K562 (cell line): Measurements from ENCODE around the gene WSCD2. TPM values are rescaled to one million over a fixed set of nuclear protein-coding genes. Genes with fewer than 3 reads are reported as not detected.

Source experiments
- ATAC-seq: fragments of 200-7000 bp; cut with Tn5 transposase; 3 replicates; pipeline ENCODE4 v1.9.1; 2020; ENCODE audit warnings: moderate library complexity
- BruUV-seq: library from RNA; stranded (reverse); fragments of 400-500 nt; replicated peaks from 2 replicates; lab custom pipeline; 2021; lab: Mats Ljungman, UMichigan
- CTCF ChIA-PET: fragments of 300-600 bp; formaldehyde crosslinking; extraction: SDS; loops from one replicate; lab custom pipeline; 2021; ENCODE audit warnings: low intra/inter-chr PET ratio; lab: Yijun Ruan, JAX
- POLR2A ChIA-PET: fragments of 300-600, 350-650 bp; sonication (Branson Sonifier 250); formaldehyde crosslinking; extraction: SDS; loops from one replicate; lab custom pipeline; 2021; ENCODE audit warnings: antibody characterized with exemption, inconsistent platforms; lab: Yijun Ruan, JAX
- DNase-seq, 4 experiments: peaks; one replicate each; pipeline versions ENCODE4 v3.0.0 to v3.0.0-alpha.2; 2011 to 2018; ENCODE audit warnings: low spot score in 3 of 4, mixed read lengths in 3 of 4; ENCODE audit errors: extremely low read depth in 1 of 4
- FAIRE-seq: peaks from 2 replicates; lab custom pipeline; 2011; peaks lifted over from hg19 to GRCh38; lab: Jason Lieb, UNC
- H2AFZ ChIP-seq: 2 replicates; pipeline ENCODE4 v1.6.0; 2011; ENCODE audit warnings: low read depth, low read length, control low read depth, inconsistent platforms
- H3K27ac ChIP-seq: fragments of 200-600 bp; 3 replicates; pipeline ENCODE4 v1.8.0; 2011; ENCODE audit warnings: low read depth, mild to moderate bottlenecking, control low read depth, inconsistent platforms, low read length, moderate library complexity, mixed read lengths; ENCODE audit errors: extremely low read depth
- H3K27me3 ChIP-seq, 2 experiments: fragments of 300-600 bp in 1 of 2; 2 replicates in 1 of 2; 3 replicates in 1 of 2; pipeline versions ENCODE4 v1.6.0 to v1.8.0; 2011; ENCODE audit warnings: inconsistent platforms in 2 of 2, low read length in 2 of 2, mild to moderate bottlenecking in 1 of 2, mixed read lengths in 1 of 2, moderate library complexity in 1 of 2; ENCODE audit not compliant: control insufficient read depth in 2 of 2, insufficient read depth in 2 of 2
- H3K36me3 ChIP-seq: fragments of 300-600 bp; 3 replicates; pipeline ENCODE4 v1.8.0; 2011; ENCODE audit warnings: mild to moderate bottlenecking, low read length, inconsistent platforms; ENCODE audit not compliant: control insufficient read depth, insufficient read depth
- H3K4me1 ChIP-seq, 2 experiments: fragments of 200-600 bp in 1 of 2; replicated peaks in 1 of 2; 2 replicates in 1 of 2; 3 replicates in 1 of 2; pipeline versions ENCODE4 v1.5.1 to v1.8.0; 2011; ENCODE audit warnings: inconsistent platforms in 2 of 2, low read length in 2 of 2, mild to moderate bottlenecking in 1 of 2, mixed read lengths in 1 of 2, moderate library complexity in 1 of 2; ENCODE audit not compliant: control insufficient read depth in 2 of 2, insufficient read depth in 2 of 2
- H3K4me2 ChIP-seq: 2 replicates; pipeline ENCODE4 v1.6.1; 2011; ENCODE audit warnings: low read length, control low read depth, inconsistent platforms, mixed read lengths; ENCODE audit not compliant: insufficient read depth
- H3K4me3 ChIP-seq: fragments of 200-600 bp; sonication (generic), shearing (Covaris generic); 2 replicates; pipeline ENCODE4 v1.5.1; 2016; ENCODE audit warnings: control low read depth, inconsistent platforms
- H3K79me2 ChIP-seq: fragments of 200-600 bp; 3 replicates; pipeline ENCODE4 v1.8.0; 2011; ENCODE audit warnings: low read length, inconsistent platforms; ENCODE audit not compliant: control insufficient read depth, insufficient read depth
- H3K9ac ChIP-seq, 2 experiments: 2 replicates each; pipeline versions ENCODE4 v1.6.0 to v1.6.1; 2011; ENCODE audit warnings: low read depth in 2 of 2, low read length in 2 of 2, control low read depth in 1 of 2, inconsistent platforms in 1 of 2, mild to moderate bottlenecking in 1 of 2, mixed read lengths in 1 of 2; ENCODE audit not compliant: insufficient read depth in 1 of 2
- H3K9me1 ChIP-seq: one replicate; pipeline ENCODE4 v1.6.0; 2011; ENCODE audit warnings: inconsistent platforms, mild to moderate bottlenecking, low read length, moderate library complexity; ENCODE audit not compliant: control insufficient read depth, insufficient read depth
- H3K9me3 ChIP-seq: replicated peaks from 2 replicates; pipeline ENCODE4 v1.5.1; 2011; ENCODE audit warnings: low read depth, low read length, inconsistent platforms; ENCODE audit not compliant: control insufficient read depth, insufficient read depth
- H4K20me1 ChIP-seq: replicated peaks from 2 replicates; pipeline ENCODE4 v1.6.1; 2011; ENCODE audit warnings: low read length, inconsistent platforms, mixed read lengths; ENCODE audit not compliant: control insufficient read depth, insufficient read depth
- ATF7 ChIP-seq: fragments of 450-650 bp; IDR thresholded peaks from 2 replicates; pipeline ENCODE4 v1.7.1; 2014; ENCODE audit warnings: mild to moderate bottlenecking, moderate library complexity
- DDX20 ChIP-seq: fragments of 450-650 bp; IDR thresholded peaks from 2 replicates; pipeline ENCODE4 v1.6.1; 2016; ENCODE audit warnings: missing genetic modification characterization, low read depth, mild to moderate bottlenecking, missing compliant biosample characterization, moderate library complexity
- ELK1 ChIP-seq: sonication (generic); formaldehyde crosslinking; IDR thresholded peaks from 2 replicates; pipeline ENCODE4 v1.8.1; 2022; ENCODE audit warnings: missing genetic modification reagents
- HCFC1 ChIP-seq: IDR thresholded peaks from 2 replicates; pipeline ENCODE4 v1.6.1; 2012; ENCODE audit warnings: low read depth, low read length, improper control_type of control experiment
- HMG20A ChIP-seq: fragments of 450-650 bp; formaldehyde crosslinking; conservative IDR thresholded peaks from 2 replicates; pipeline ENCODE4 v1.4.0; 2020; ENCODE audit warnings: mild to moderate bottlenecking, mixed read lengths
- MAFG ChIP-seq: fragments of 450-650 bp; conservative IDR thresholded peaks from 2 replicates; pipeline ENCODE4 v1.6.1; 2016; ENCODE audit warnings: missing genetic modification characterization, missing compliant biosample characterization
- MED1 ChIP-seq: sonication (generic); formaldehyde crosslinking; IDR thresholded peaks from 2 replicates; pipeline ENCODE4 v1.8.1; 2023; ENCODE audit warnings: missing genetic modification reagents, borderline replicate concordance
- RAD21 ChIP-seq, 2 experiments: fragments of 250-450 bp in 1 of 2; fragments of 450-650 bp in 1 of 2; sonication (Bioruptor Pico) in 1 of 2; formaldehyde crosslinking in 1 of 2; IDR thresholded peaks in 1 of 2; conservative IDR thresholded peaks in 1 of 2; 2 replicates each; pipeline versions ENCODE4 v1.4.0 to v1.8.0; 2020 to 2022; ENCODE audit warnings: mild to moderate bottlenecking in 2 of 2, moderate library complexity in 1 of 2
- VEZF1 ChIP-seq: fragments of 200-800 bp; sonication (Bioruptor generic); IDR thresholded peaks from 2 replicates; pipeline ENCODE4 v1.6.1; 2017; ENCODE audit warnings: missing genetic modification characterization, missing compliant biosample characterization
- ZFP36 ChIP-seq: fragments of 150-350 bp; IDR thresholded peaks from 2 replicates; pipeline ENCODE4 v1.6.1; 2018; ENCODE audit warnings: low read length, low read depth; ENCODE audit not compliant: partially characterized antibody
- WGBS: fragments of 100-300 bp; shearing (Covaris generic); methylation state at CpG from one replicate; pipeline ENCODE4 v1.1.6; 2016; ENCODE audit warnings: low coverage, mixed read lengths; ENCODE audit not compliant: insufficient coverage; ENCODE audit errors: missing lambda C conversion rate; 5-methylcytosine and 5-hydroxymethylcytosine counted together
- in situ Hi-C: fragments of 300-500 bp; cut with MboI; formaldehyde crosslinking; loops from 4 replicates; pipeline ENCODE4 v1.15.0; 2018; ENCODE audit warnings: inconsistent platforms, mixed read lengths
- intact Hi-C: fragments of 100-400 bp; cut with micrococcal nuclease; formaldehyde crosslinking; loops from 2 replicates; pipeline ENCODE4 v1.14.2; 2022
- polyA plus RNA-seq, 8 experiments: library from polyadenylated mRNA; depleted of rRNA in 4 of 8; stranded (reverse) in 5 of 8; unstranded in 3 of 8; fragments of >200 nt; fragmentation: Nextera tagmentation in 2 of 8; fragmentation: Illumina TruSeq in 1 of 8; extraction: Ambion mirVana in 2 of 8; extraction: Trizol in 1 of 8; gene quantifications; 2 replicates each; pipeline versions ENCODE4 v1.2.1 to v1.2.3, GENCODE V29; 2011 to 2014; ENCODE audit warnings: inconsistent platforms in 1 of 8, missing spikeins in 1 of 8
- total RNA-seq, 7 experiments: library from RNA; depleted of rRNA in 6 of 7; stranded (reverse); fragments of >200 nt in 6 of 7; fragmentation: Illumina TruSeq in 2 of 7; extraction: Trizol in 2 of 7; gene quantifications; 2 replicates each; pipeline versions ENCODE4 v1.2.1 to v1.2.3, GENCODE V29; 2011 to 2021; ENCODE audit warnings: low replicate concordance in 1 of 7

Gene WSCD2
- total and polyA plus RNA-seq, 9 of the 15 experiments (the other 6 are each of a cell fraction or from before 2014, with no cell fraction given), result 0.72 to 14.1 (median 4.0) TPM

- CTCF ChIA-PET, result no interaction called here
- WGBS, result 2% methylated on average over 2 of the region's 2 CpGs
Observed at GRCh38 chr12:108247130-108247529, 118.0 kb downstream of the WSCD2 start.

More at GRCh38 chr12:108247130-108247529, 118.0 kb downstream of the WSCD2 start:
- no peak for TF ChIP-seq VEZF1
- no peak for TF ChIP-seq MAFG
- no peak for TF ChIP-seq ZFP36
- no peak for TF ChIP-seq DDX20
- TF ChIP-seq MED1 (CRISPR knock-in tag), result no peak
- TF ChIP-seq HMG20A, result no peak
- no peak for TF ChIP-seq ELK1
- no peak for TF ChIP-seq RAD21 (CRISPR knock-in tag; conservative IDR thresholded peaks at IDR 0.05 in 1 of 2, IDR thresholded peaks at IDR 0.05 in 1 of 2)
- no peak for TF ChIP-seq HCFC1
- no peak for TF ChIP-seq ATF7
- Histone ChIP-seq H3K27me3 (peaks cover 0 to 12% of the 10 kb centered on the region in 2 experiments; a peak in 4 of 5 replicates), H3K4me2 (no peak overlapping the region), H2AFZ (no peak overlapping the region), H3K9me3 (no peaks in the 10 kb centered on the region), H3K4me1 (no peaks in the 10 kb centered on the region), H3K79me2 (no peaks in the 10 kb centered on the region), H3K9me1 (no peaks in the 10 kb centered on the region), H3K27ac (no peak overlapping the region), H3K9ac (no peak overlapping the region), H3K36me3 (no peaks in the 10 kb centered on the region), H4K20me1 (peaks cover 3% of the 10 kb centered on the region; the same call in 1 of the 2 replicates), H3K4me3 (no peak overlapping the region)
- no peak for FAIRE-seq
- POLR2A ChIA-PET, result no interaction called here
- in situ Hi-C loops (no loop called here), intact Hi-C loops (no loop called here)
- no TSS peak for BruUV-seq
- no peak for ATAC-seq
- no peak for DNase-seq
